Measurements from ENCODE around the gene B3GAT3.

The B3GAT3 gene

GRCh38 chr11:62645946-62646824 is 24.4 kb upstream of the B3GAT3 start, which contains the start of gene GANAB:
TSS of gene GANAB (minus strand) at chr11:62646613. CDS start at chr11:62646599, 14 bp downstream.
- TF ChIP-seq TEAD4 (IDR thresholded peaks at IDR 0.05) (peak; percentile 40; the same call in 1 of the 2 replicates), YY1 (IDR thresholded peaks at IDR 0.05; ENCODE audit: low read depth) (peak; percentile 97), MAX (IDR thresholded peaks at IDR 0.05) (peak; percentile 63), EP300 (IDR thresholded peaks at IDR 0.05; ENCODE audit: borderline replicate concordance) (no peak), CREB1 (IDR thresholded peaks at IDR 0.05; ENCODE audit: low read depth) (peak; percentile 79), TCF12 (IDR thresholded peaks at IDR 0.05; ENCODE audit: low read depth) (peak; percentile 13; the same call in 1 of the 2 replicates), TAF1 (IDR thresholded peaks at IDR 0.05; ENCODE audit: low read depth) (peak; percentile 99), USF1 (IDR thresholded peaks at IDR 0.05) (peak; percentile 31; the same call in 1 of the 2 replicates), NFIC (IDR thresholded peaks at IDR 0.05) (no peak)

- TF ChIP-seq MAX (IDR thresholded peaks at IDR 0.05) (no peak), CREB1 (IDR thresholded peaks at IDR 0.05; ENCODE audit: low read depth) (no peak), NFIC (IDR thresholded peaks at IDR 0.05) (no peak)
Measured at GRCh38 chr11:62645671-62645945, 23.8 kb upstream of the B3GAT3 start.

- TF ChIP-seq TAF1 (IDR thresholded peaks at IDR 0.05; ENCODE audit: low read depth) (no peak), REST (IDR thresholded peaks at IDR 0.05; ENCODE audit: low read depth) (no peak), MAX (IDR thresholded peaks at IDR 0.05) (no peak), ZBTB7A (IDR thresholded peaks at IDR 0.05; ENCODE audit: low read depth) (no peak), YY1 (IDR thresholded peaks at IDR 0.05; ENCODE audit: low read depth) (no peak), EGR1 (IDR thresholded peaks at IDR 0.05) (no peak), FOXM1 (IDR thresholded peaks at IDR 0.05; ENCODE audit: borderline replicate concordance, low read depth) (no peak), CEBPB (IDR thresholded peaks at IDR 0.05) (no peak), CREB1 (IDR thresholded peaks at IDR 0.05; ENCODE audit: low read depth) (no peak), EP300 (IDR thresholded peaks at IDR 0.05; ENCODE audit: borderline replicate concordance) (no peak), USF1 (IDR thresholded peaks at IDR 0.05) (no peak), TEAD4 (IDR thresholded peaks at IDR 0.05) (no peak), NFIC (IDR thresholded peaks at IDR 0.05) (no peak), TCF12 (IDR thresholded peaks at IDR 0.05; ENCODE audit: low read depth) (no peak)
Measured at GRCh38 chr11:62644220-62644619, 22.4 kb upstream of the B3GAT3 start.

GRCh38 chr11:62632492-62632891 is 10.7 kb upstream of the B3GAT3 start:
- TF ChIP-seq YY1 (IDR thresholded peaks at IDR 0.05; ENCODE audit: low read depth) (no peak), CREB1 (IDR thresholded peaks at IDR 0.05; ENCODE audit: low read depth) (no peak), FOXM1 (IDR thresholded peaks at IDR 0.05; ENCODE audit: borderline replicate concordance, low read depth) (no peak), NFIC (IDR thresholded peaks at IDR 0.05) (no peak), USF1 (IDR thresholded peaks at IDR 0.05) (no peak), TAF1 (IDR thresholded peaks at IDR 0.05; ENCODE audit: low read depth) (no peak), RAD21 (IDR thresholded peaks at IDR 0.05; ENCODE audit: low read depth) (no peak), EP300 (IDR thresholded peaks at IDR 0.05; ENCODE audit: borderline replicate concordance) (no peak), EGR1 (IDR thresholded peaks at IDR 0.05) (no peak), REST (IDR thresholded peaks at IDR 0.05; ENCODE audit: low read depth) (no peak), MAX (IDR thresholded peaks at IDR 0.05) (no peak), ZBTB7A (IDR thresholded peaks at IDR 0.05; ENCODE audit: low read depth) (no peak), TCF12 (IDR thresholded peaks at IDR 0.05; ENCODE audit: low read depth) (no peak)

- TF ChIP-seq REST (IDR thresholded peaks at IDR 0.05; ENCODE audit: low read depth) (no peak), TAF1 (IDR thresholded peaks at IDR 0.05; ENCODE audit: low read depth) (no peak), YY1 (IDR thresholded peaks at IDR 0.05; ENCODE audit: low read depth) (no peak), EP300 (IDR thresholded peaks at IDR 0.05; ENCODE audit: borderline replicate concordance) (no peak), EGR1 (IDR thresholded peaks at IDR 0.05) (no peak), MAX (IDR thresholded peaks at IDR 0.05) (no peak), NFIC (IDR thresholded peaks at IDR 0.05) (no peak), RAD21 (IDR thresholded peaks at IDR 0.05; ENCODE audit: low read depth) (no peak), USF1 (IDR thresholded peaks at IDR 0.05) (no peak), TEAD4 (IDR thresholded peaks at IDR 0.05) (no peak), FOXM1 (IDR thresholded peaks at IDR 0.05; ENCODE audit: borderline replicate concordance, low read depth) (no peak), ZBTB7A (IDR thresholded peaks at IDR 0.05; ENCODE audit: low read depth) (no peak), CEBPB (IDR thresholded peaks at IDR 0.05) (no peak), CREB1 (IDR thresholded peaks at IDR 0.05; ENCODE audit: low read depth) (no peak), TCF12 (IDR thresholded peaks at IDR 0.05; ENCODE audit: low read depth) (no peak)
Measured at GRCh38 chr11:62627713-62628112, 5.9 kb upstream of the B3GAT3 start.
